Measurements from ENCODE around the gene CMSS1.

GRCh38 chr3:100117093-100117492 lies 299.4 kb downstream of the CMSS1 start:
- TF ChIP-seq, protein P1, sequence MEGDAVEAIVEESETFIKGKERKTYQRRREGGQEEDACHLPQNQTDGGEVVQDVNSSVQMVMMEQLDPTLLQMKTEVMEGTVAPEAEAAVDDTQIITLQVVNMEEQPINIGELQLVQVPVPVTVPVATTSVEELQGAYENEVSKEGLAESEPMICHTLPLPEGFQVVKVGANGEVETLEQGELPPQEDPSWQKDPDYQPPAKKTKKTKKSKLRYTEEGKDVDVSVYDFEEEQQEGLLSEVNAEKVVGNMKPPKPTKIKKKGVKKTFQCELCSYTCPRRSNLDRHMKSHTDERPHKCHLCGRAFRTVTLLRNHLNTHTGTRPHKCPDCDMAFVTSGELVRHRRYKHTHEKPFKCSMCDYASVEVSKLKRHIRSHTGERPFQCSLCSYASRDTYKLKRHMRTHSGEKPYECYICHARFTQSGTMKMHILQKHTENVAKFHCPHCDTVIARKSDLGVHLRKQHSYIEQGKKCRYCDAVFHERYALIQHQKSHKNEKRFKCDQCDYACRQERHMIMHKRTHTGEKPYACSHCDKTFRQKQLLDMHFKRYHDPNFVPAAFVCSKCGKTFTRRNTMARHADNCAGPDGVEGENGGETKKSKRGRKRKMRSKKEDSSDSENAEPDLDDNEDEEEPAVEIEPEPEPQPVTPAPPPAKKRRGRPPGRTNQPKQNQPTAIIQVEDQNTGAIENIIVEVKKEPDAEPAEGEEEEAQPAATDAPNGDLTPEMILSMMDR (conservative IDR thresholded peaks at IDR 0.05): no peak
- no peak for TF ChIP-seq ZFX (IDR thresholded peaks at IDR 0.05)

Data from C4-2B (cell line).